Calu3 (cell line): ENCODE results near the gene ZNF277. TPM values are rescaled to one million over a fixed set of nuclear protein-coding genes. Genes with fewer than 3 reads are reported as not detected.

ENCODE experiments used
- BruUV-seq: library from RNA; stranded (reverse); fragments of 400-500 nt; replicated peaks from 2 replicates; lab custom pipeline; 2021; lab: Mats Ljungman, UMichigan
- CTCF ChIA-PET: fragments of 300-600 bp; sonication (Branson Sonifier 250); formaldehyde crosslinking; loops from one replicate; lab custom pipeline; 2022; ENCODE audit warnings: antibody characterized with exemption; lab: Charles Lee
- DNase-seq: peaks from one replicate; pipeline ENCODE4 v3.0.0; 2022
- H3K27ac Mint-ChIP-seq: one replicate; pipeline ENCODE4 v1.8.0; 2022; ENCODE audit warnings: mixed read lengths; ENCODE audit not compliant: unreplicated experiment
- H3K27me3 Mint-ChIP-seq: one replicate; pipeline ENCODE4 v1.8.0; 2022; ENCODE audit warnings: mixed read lengths; ENCODE audit not compliant: unreplicated experiment
- H3K36me3 Mint-ChIP-seq: one replicate; pipeline ENCODE4 v1.8.0; 2022; ENCODE audit warnings: mild to moderate bottlenecking, moderate library complexity, mixed read lengths; ENCODE audit not compliant: insufficient read depth, unreplicated experiment
- H3K4me1 Mint-ChIP-seq: one replicate; pipeline ENCODE4 v1.8.0; 2022; ENCODE audit warnings: mild to moderate bottlenecking, low read depth, mixed read lengths; ENCODE audit not compliant: unreplicated experiment
- H3K4me3 Mint-ChIP-seq: one replicate; pipeline ENCODE4 v1.8.0; 2022; ENCODE audit warnings: mild to moderate bottlenecking, low read depth, moderate library complexity, mixed read lengths; ENCODE audit not compliant: unreplicated experiment
- H3K9me3 Mint-ChIP-seq: one replicate; pipeline ENCODE4 v1.8.0; 2022; ENCODE audit warnings: low read depth, mixed read lengths; ENCODE audit not compliant: unreplicated experiment
- CTCF ChIP-seq: fragments of 200-600 bp; IDR thresholded peaks from one replicate; pipeline ENCODE4 v1.8.0; 2022; ENCODE audit warnings: antibody characterized with exemption; ENCODE audit not compliant: unreplicated experiment
- intact Hi-C: fragments of 100-400 bp; cut with micrococcal nuclease; formaldehyde crosslinking; loops from one replicate; pipeline ENCODE4 v1.10.0; 2022; ENCODE audit not compliant: unreplicated experiment
- total RNA-seq: library from RNA; stranded (reverse); gene quantifications from 2 replicates; pipeline ENCODE4 v1.2.3, GENCODE V29; 2022

The ZNF277 gene
- total RNA-seq, 1 experiment from 2014 or later = 18.1 TPM

GRCh38 chr7:112212571-112212970 is 6.1 kb downstream of the ZNF277 start:
- BruUV-seq = no TSS peak
- H3K27me3 Mint-ChIP-seq = no peaks in the 10 kb centered on the region
- CTCF ChIA-PET = no interaction called here
- intact Hi-C loops = loop anchor here (10.0 kb wide), 1 partner anchor 282 kb away; no protein-coding TSS in a partner anchor
- H3K36me3 Mint-ChIP-seq = peaks cover 3% of the 10 kb centered on the region
- H3K4me1 Mint-ChIP-seq = peaks cover 23% of the 10 kb centered on the region
- DNase-seq = no peak
- no peaks in the 10 kb centered on the region for H3K9me3 Mint-ChIP-seq
- no peak overlapping the region for H3K27ac Mint-ChIP-seq
- TF ChIP-seq CTCF = no peak
- H3K4me3 Mint-ChIP-seq = no peak overlapping the region

GRCh38 chr7:112213735-112214134 is 7.2 kb downstream of the ZNF277 start:
- Mint-ChIP-seq H3K36me3 (no peaks in the 10 kb centered on the region), H3K4me1 (peaks cover 23% of the 10 kb centered on the region), H3K9me3 (no peaks in the 10 kb centered on the region), H3K27ac (no peak overlapping the region), H3K4me3 (no peak overlapping the region), H3K27me3 (no peaks in the 10 kb centered on the region)
- no TSS peak for BruUV-seq
- intact Hi-C loops = loop anchor here (10.0 kb wide), 1 partner anchor 281 kb away; no protein-coding TSS in a partner anchor
- no peak for TF ChIP-seq CTCF
- DNase-seq = no peak
- CTCF ChIA-PET = no interaction called here

GRCh38 chr7:112214268-112214667 is 7.8 kb downstream of the ZNF277 start:
- Mint-ChIP-seq H3K27me3 (no peaks in the 10 kb centered on the region), H3K27ac (no peak overlapping the region), H3K9me3 (no peaks in the 10 kb centered on the region), H3K4me1 (peaks cover 23% of the 10 kb centered on the region), H3K4me3 (no peak overlapping the region), H3K36me3 (no peaks in the 10 kb centered on the region)
- DNase-seq = no peak
- CTCF ChIA-PET = no interaction called here
- no TSS peak for BruUV-seq
- intact Hi-C loops = loop anchor here (10.0 kb wide), 1 partner anchor 281 kb away; no protein-coding TSS in a partner anchor
- no peak for TF ChIP-seq CTCF

- CTCF ChIA-PET = interaction anchor here (0.7 to 1.0 kb wide), 2 partner anchors 8 to 69 kb away, joined by 3 read pairs; no protein-coding TSS in a partner anchor
These were observed 8.4 kb downstream of the ZNF277 start for GRCh38 chr7:112214883-112215282.

More at GRCh38 chr7:112214883-112215282, 8.4 kb downstream of the ZNF277 start:
- Mint-ChIP-seq H3K4me3 (no peak overlapping the region), H3K4me1 (peaks cover 23% of the 10 kb centered on the region), H3K9me3 (no peaks in the 10 kb centered on the region), H3K27ac (no peak overlapping the region), H3K27me3 (no peaks in the 10 kb centered on the region), H3K36me3 (no peaks in the 10 kb centered on the region)
- DNase-seq = no peak
- no TSS peak for BruUV-seq
- no peak for TF ChIP-seq CTCF
- intact Hi-C loops = loop anchor here (10.0 kb wide), 1 partner anchor 280 kb away; no protein-coding TSS in a partner anchor
